NB4 (cell line): Measurements from ENCODE around the gene DRAP1.
A peak's percentile ranks its signal among the peaks of the same experiment; 100 is the strongest.

Experiments used
- DNase-seq: peaks from one replicate; pipeline ENCODE4 v3.0.0; 2010; ENCODE audit warnings: low read depth
- H3K4me3 ChIP-seq: one replicate; pipeline ENCODE4 v1.5.1; 2011; ENCODE audit warnings: mild to moderate bottlenecking, low read depth, low read length, moderate library complexity
- MYC ChIP-seq: IDR thresholded peaks from 2 replicates; pipeline ENCODE4 v1.6.1; 2011; ENCODE audit warnings: low read depth, low read length
- POLR2A ChIP-seq: IDR thresholded peaks from 2 replicates; pipeline ENCODE4 v1.6.1; 2011; ENCODE audit warnings: mild to moderate bottlenecking; ENCODE audit not compliant: insufficient read length; ENCODE audit errors: extremely low read depth
- TF ChIP-seq, protein P1 (sequence below): IDR thresholded peaks from 2 replicates; pipeline ENCODE4 v1.6.1; 2011; ENCODE audit warnings: low read depth, low read length
- TF ChIP-seq, protein P2 (sequence below): IDR thresholded peaks from one replicate; pipeline ENCODE4 v1.5.1; 2012; ENCODE audit warnings: low read depth, low read length

DRAP1 gene

DNA sequence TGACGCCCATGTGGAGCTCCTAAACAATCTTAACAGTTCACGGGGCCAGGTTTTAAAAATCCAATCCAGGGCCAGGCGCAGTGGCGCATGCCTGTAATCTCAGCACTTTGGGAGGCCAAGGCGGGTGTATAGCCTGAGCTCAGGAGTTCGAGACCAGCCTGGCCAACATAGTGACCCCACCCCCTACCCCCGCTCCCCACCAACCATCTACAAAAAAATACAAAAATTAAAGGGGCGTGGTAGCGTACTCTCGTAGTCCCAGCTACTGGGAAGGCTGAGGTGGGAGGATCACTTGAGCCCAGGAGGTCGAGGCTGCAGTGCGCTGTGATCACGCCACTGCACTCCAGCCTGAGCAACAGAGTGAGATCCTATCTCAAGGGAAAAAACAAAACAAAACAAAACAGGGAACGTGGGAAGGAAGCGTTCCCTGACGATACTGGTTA, 41.6 kb downstream of the DRAP1 start:
- no peak for DNase-seq
- peak overlapping the region; percentile 97 for H3K4me3 ChIP-seq
- TF ChIP-seq, protein P1, sequence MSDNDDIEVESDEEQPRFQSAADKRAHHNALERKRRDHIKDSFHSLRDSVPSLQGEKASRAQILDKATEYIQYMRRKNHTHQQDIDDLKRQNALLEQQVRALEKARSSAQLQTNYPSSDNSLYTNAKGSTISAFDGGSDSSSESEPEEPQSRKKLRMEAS = no peak
- TF ChIP-seq, protein P2, sequence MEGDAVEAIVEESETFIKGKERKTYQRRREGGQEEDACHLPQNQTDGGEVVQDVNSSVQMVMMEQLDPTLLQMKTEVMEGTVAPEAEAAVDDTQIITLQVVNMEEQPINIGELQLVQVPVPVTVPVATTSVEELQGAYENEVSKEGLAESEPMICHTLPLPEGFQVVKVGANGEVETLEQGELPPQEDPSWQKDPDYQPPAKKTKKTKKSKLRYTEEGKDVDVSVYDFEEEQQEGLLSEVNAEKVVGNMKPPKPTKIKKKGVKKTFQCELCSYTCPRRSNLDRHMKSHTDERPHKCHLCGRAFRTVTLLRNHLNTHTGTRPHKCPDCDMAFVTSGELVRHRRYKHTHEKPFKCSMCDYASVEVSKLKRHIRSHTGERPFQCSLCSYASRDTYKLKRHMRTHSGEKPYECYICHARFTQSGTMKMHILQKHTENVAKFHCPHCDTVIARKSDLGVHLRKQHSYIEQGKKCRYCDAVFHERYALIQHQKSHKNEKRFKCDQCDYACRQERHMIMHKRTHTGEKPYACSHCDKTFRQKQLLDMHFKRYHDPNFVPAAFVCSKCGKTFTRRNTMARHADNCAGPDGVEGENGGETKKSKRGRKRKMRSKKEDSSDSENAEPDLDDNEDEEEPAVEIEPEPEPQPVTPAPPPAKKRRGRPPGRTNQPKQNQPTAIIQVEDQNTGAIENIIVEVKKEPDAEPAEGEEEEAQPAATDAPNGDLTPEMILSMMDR = no peak
- no peak for TF ChIP-seq POLR2A
- no peak for TF ChIP-seq MYC

DNA sequence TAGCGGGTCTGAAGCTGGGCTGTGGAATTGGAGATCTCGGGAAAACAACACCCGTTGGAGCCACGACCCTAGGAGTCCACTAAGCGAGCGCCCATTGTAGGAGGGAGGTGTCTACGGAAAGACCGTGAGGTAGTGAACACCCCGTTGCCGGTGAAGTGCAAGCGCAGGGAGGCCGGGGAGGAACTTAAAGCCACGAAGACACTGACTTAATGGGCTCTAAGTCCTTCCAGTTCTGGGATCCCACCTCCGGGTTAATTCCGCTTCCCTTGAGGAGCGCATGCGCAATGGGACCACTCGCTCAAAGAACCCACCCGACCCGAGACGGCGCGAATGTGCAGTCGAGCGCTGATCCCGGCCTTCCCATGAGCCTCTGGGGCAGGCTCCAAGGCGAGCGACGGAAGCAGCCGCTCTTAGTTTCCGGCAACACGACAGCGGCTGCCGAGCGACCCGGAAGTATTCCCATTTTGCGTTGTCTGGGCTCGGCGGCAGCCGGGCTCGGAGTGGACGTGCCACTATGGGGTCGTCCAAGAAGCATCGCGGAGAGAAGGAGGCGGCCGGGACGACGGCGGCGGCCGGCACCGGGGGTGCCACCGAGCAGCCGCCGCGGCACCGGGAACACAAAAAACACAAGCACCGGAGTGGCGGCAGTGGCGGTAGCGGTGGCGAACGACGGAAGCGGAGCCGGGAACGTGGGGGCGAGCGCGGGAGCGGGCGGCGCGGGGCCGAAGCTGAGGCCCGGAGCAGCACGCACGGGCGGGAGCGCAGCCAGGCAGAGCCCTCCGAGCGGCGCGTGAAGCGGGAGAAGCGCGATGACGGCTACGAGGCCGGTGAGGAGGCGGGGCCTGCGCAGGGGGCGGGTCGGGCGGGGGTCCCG, 42.3 kb downstream of the DRAP1 start, which contains the start of gene SART1:
SART1 (plus strand) TSS at position 468 of the 874 bp plus-strand sequence; CDS start at position 515, 47 bp downstream.
- peak within 1 kb of the TSS; percentile 97 for H3K4me3 ChIP-seq
- TF ChIP-seq, protein P2 = no peak
- peak; percentile 96 for TF ChIP-seq POLR2A
- TF ChIP-seq MYC = peak; percentile 85
- TF ChIP-seq, protein P1 = peak; percentile 84
- peak; percentile 99 for DNase-seq

- peak overlapping the region; percentile 97 for H3K4me3 ChIP-seq
- TF ChIP-seq MYC = no peak
- TF ChIP-seq, protein P2 = no peak
- no peak for TF ChIP-seq POLR2A
- TF ChIP-seq, protein P1 = no peak
- DNase-seq = no peak
Measured at GRCh38 chr11:65962141-65962564, 42.9 kb downstream of the DRAP1 start.

- H3K4me3 ChIP-seq = no peak overlapping the region
- DNase-seq = no peak
- TF ChIP-seq MYC = no peak
Measured at GRCh38 chr11:65964906-65965305, 45.7 kb downstream of the DRAP1 start.

GRCh38 chr11:65965986-65966762, 46.9 kb downstream of the DRAP1 start:
- DNase-seq = no peak
- TF ChIP-seq, protein P2 = no peak
- TF ChIP-seq POLR2A (no peak), MYC (no peak)
- TF ChIP-seq, protein P1 = no peak
- no peak overlapping the region for H3K4me3 ChIP-seq
